Activated naive CD4-positive, alpha-beta T cell treated with Interleukin-2 at 50 U/mL for 16 hours (primary cell): Measurements from ENCODE around the gene DHFR.
"Not testable (repeated sequence)": the region's sequence is repeated elsewhere in the genome, so short reads cannot be mapped to it uniquely, and the experiment has no call there.

Experiments used
- DNase-seq: peaks from one replicate; pipeline ENCODE4 v3.0.0-alpha.2; 2020

The DHFR gene

DNA sequence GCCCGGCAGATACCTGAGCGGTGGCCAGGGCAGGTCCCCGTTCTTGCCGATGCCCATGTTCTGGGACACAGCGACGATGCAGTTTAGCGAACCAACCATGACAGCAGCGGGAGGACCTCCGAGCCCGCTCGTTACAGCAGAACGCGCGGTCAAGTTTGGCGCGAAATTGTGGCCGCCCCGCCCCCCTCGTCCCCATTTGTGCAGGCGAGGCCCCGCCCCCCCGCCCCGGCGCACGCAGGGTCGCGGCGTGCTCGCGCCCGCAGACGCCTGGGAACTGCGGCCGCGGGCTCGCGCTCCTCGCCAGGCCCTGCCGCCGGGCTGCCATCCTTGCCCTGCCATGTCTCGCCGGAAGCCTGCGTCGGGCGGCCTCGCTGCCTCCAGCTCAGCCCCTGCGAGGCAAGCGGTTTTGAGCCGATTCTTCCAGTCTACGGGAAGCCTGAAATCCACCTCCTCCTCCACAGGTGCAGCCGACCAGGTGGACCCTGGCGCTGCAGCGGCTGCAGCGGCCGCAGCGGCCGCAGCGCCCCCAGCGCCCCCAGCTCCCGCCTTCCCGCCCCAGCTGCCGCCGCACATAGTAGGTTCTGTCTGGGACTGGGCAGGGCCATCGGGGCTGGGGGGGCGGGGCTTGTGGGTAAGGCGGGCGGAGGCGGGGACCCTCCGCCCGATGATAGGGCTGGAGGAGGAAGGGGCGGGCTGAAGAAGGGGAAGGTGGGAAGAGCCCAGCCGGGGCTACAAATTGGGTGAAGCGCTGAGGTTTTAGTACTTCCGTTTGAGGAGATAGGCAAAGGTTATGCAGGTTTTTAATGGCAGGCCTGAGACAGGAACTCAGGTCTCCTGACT lies at the start of gene DHFR, which contains the start of gene MSH3:
DHFR (minus strand) TSS at position 593 of the 840 bp plus-strand sequence; CDS start at position 99, 494 bp downstream.
MSH3 (plus strand) TSS at position 262 of the 840 bp plus-strand sequence; CDS start at position 338, 76 bp downstream.
- DNase-seq: peak; percentile 89

DNA sequence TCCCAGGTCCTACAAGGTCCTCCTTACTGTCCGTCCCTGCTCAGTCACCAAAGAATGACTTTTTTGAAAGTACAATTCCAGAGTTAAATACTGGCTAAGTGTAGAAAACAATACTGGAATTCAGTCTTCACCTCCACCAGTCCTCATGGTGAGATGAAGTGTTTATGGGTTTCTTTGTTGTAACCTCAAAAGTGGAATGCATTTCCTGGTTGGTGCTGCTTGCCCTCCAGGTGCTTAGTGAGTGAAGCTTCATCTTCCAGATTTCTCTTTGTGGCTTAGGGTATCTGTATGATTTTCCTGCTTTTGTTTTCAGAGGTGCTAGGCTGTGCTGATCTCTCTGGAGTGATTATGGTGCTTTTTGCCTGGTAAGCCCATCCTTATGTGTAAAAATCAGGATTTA lies 49.4 kb upstream of the DHFR start:
- DNase-seq: no peak

DNA sequence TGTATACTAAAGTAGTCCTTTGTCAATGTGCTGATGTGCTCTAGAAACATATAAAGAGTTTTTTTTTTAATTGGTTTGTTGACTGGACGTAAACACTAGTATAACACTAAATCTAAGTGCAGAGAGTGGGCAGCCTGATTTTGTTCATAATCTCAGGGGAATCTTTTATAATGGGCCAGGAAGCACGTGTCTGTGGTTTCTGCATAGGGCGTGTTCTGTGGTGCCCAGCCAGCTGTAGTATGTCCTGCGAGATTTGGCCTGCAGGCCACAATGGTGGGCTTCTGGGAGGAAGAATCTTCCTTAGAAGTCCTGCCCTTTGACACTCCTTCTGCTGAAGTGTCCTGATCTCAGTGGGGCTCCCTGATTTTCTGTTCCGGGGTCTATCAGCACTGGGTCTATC lies 49.0 kb upstream of the DHFR start:
- no peak for DNase-seq

DNA sequence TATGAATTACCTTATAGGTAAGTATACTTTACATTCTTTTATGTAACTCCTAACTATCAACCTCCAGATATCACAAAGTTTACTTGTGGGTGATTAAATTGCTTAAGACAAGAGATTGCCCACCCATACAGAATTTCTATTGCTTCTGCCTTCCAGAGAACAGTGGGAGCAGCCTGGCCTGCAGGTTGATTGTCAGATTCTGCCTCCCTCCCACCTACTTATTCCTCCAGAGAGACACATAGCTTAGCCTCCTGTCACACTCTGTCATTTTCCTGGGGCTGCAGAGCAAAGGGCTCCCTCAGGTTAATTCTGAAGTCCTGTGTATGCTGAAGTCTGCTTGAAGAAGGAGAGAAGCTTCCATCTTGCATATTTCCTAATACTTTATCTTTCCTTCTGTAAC lies 48.5 kb upstream of the DHFR start:
- DNase-seq: no peak

DNA sequence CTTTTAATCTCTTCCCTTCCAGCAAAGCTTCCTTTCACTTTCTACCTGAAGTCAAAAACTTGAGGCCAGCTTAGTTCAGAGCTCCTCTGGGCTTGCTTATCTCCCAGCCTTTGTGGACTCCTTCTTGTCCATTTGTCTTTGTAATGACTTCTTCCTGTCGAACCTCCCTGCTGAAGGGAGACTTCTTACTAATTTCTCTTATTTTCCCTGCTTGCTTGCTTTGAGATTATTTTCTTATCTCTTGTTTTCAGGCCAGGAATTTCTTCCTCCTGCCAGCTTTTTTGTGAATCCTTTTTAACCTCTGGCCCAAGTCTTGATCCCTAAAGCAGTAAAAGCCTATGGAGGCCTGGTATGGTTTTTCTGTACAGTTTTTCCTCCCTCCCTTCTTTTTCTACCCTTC lies 46.8 kb upstream of the DHFR start:
- no peak for DNase-seq

DNA sequence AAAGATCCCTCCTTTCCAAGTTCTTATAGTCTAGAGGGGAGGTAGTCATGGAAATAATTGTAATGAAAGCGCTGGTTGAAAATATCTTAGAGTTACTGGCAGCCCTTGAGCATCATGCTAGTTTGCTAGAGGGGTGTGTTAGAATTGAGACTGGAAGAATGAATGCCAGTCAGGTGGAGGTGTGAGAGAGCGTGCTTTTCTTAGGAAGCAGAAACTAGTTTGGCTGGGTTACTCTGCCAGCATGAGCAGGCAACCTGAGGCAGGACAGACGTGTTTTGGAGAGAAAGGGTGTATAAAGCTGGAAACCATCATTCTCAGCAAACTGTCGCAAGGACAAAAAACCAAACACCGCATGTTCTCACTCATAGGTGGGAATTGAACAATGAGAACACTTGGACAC lies 43.6 kb upstream of the DHFR start:
- no peak for DNase-seq

DNA sequence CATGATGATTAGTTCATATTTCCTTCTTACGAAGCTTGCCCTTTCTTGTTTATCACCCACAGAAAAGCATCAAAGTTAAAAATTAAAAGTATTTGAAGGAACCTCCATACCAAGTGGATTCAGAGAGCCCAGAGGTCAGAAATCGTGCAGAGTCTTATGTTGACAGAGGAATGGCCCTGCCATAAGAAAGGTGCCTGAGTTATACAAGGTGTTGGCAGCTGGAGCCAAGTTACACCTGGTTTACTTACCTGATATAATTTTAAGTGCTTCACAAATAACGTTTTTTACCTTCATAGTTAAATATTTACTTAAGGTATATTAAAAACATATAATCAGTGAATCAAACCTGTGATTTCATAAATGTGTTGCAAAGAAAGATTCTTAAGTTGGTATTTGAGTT lies 42.3 kb upstream of the DHFR start:
- DNase-seq: no peak

DNA sequence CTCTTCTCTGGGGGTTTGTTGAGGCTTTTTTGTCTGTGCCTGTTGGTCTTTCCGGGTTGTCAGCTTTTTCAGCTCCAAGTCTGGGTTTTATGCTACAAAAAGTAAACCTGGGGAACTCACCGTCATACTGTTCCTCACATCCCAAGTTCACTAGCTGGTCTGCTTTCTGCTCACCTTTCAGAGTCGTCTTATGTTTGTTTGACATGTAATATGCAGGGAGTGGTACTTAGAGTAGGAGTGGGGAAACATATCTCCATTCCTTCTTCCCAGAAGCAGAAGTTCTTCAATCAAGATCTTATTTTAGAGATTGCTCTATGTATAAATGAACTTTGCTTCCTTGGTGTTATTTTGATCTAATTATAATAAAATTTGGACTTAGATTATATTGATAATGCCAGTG lies 41.7 kb upstream of the DHFR start:
- no peak for DNase-seq

DNA sequence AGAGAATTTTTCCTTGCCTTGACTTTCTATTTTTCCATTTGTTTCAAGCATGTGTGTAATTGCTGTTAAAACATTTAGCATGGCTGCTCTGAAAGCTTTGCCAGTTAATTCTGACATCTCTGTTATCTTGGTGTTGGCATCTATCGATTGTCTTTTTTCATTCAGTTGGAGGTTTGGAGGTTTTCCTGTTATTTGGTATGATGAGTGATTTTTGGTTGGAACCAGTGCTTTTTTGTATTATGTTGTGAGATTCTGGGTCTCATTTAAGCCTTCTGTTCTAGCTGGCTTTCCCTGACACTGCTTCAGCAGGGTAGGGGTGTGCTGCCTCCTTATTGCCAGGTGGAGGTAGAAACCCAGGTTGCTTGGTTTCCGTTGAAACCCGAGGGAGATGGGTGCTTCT lies 40.9 kb upstream of the DHFR start:
- DNase-seq: no peak

DNA sequence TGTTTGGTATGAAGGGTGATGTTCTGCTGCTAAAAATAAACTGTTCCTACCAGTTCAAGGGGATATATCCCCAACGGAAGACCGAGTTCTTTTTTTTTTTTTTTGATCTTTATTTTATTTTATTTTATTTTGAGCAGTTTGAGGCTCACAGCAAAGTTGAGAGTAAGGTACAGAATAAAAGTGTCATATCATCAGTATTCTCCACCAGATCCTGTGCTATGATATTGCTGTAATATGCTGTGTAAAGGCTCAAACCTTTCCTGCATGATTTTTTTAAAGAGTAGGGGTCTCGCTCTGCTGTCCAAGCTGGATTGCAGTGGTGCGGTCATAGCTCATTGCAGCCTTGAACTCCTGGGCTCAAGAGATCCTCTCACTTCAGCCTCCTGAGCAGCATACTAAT lies 34.8 kb upstream of the DHFR start:
- no peak for DNase-seq

DNA sequence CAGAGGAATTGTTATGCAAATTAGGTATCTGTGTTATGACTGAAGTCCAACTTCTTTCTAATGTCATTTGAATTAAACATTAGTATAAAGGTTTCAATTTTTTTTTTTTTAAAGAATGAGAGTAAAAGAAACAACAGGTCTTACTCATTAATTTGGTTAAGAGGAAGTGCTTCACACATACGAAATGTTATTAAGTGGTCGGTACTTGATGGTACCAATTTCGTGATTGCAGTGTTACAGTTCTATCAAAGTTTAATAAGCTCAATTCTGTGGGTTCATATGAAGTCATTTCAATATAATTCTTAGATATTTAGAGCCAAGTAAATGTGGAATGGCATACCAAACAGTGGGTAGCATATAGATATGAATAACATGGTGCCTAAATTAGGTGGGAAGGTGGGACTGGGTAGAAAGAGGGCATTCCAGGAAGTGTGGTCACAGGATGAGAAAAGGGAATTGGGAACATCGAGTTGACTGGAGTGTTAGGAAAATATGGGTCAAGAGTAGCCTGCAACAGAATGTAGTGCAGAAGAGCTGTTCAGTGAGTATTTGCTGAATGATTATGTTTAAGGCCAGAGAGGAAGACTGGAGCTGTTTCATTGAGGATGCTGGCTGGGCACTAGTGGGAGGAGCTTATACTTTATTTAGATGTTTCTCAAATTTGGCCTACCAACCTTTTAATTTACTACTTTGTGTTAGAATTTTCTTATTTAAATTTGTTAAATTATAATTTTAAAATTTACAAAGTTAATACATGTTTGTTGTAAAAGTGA lies 34.1 kb upstream of the DHFR start:
- no peak for DNase-seq

DNA sequence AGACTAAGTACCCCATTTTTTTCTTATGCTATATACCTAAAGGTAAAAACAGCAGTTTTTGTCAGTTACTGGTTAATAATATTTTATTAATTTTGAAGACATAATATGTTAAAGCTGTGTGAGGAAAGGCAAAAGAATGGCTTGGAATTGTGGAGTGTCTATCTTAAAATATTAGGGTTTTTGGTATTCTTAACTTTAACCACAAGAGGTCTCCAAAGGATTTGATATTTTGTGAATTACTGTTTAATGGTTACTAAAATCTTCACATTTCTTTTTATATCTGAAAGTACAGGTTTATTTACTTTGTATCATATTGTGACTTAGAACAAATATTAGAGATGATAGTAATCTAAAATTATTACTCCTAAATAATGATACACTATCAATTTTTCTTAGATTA lies 32.0 kb upstream of the DHFR start:
- DNase-seq: no peak

DNA sequence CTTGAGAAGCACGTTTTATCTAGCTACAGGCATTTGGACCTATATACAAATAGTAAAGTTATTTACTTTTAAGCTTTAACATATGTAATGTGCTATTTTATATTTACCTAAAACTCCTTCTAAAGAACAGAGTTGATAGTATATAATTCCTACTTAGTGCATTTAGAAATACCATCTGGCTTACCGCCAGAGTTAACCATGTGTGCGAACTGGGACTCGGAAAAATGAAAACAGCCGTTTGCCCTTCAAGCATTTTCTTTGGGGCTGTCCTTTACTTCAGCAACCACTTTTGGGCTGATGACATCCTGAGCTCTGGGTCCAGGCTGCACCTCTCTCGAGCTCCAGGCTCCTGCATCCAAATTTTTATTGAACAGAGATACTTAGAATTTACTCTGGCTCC lies 21.9 kb upstream of the DHFR start:
- DNase-seq: no peak

DNA sequence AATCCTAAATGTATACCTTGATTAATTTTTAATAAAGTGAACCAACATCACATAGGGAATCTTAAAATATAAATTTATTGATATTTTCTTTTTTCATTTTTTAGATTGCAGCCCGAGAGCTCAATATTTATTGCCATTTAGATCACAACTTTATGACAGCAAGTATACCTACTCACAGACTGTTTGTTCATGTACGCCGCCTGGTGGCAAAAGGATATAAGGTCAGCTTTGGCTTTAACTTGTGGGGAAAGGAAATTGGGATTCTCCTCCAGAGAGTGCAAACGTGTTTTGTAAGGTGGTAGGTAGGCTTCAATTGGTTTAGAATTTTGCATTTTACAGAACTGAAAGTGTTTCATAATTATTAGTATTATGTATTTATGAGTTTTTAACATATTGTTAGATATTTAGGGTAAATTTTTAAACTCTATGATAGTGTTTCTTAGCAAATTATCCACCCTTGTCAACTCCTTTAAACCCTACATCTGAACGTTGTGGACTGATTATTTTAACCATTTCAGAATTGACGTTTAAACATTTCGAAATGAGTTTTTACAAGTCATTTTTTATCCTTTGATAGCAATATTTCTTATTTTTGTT lies 17.5 kb upstream of the DHFR start:
- peak; percentile 64 for DNase-seq

DNA sequence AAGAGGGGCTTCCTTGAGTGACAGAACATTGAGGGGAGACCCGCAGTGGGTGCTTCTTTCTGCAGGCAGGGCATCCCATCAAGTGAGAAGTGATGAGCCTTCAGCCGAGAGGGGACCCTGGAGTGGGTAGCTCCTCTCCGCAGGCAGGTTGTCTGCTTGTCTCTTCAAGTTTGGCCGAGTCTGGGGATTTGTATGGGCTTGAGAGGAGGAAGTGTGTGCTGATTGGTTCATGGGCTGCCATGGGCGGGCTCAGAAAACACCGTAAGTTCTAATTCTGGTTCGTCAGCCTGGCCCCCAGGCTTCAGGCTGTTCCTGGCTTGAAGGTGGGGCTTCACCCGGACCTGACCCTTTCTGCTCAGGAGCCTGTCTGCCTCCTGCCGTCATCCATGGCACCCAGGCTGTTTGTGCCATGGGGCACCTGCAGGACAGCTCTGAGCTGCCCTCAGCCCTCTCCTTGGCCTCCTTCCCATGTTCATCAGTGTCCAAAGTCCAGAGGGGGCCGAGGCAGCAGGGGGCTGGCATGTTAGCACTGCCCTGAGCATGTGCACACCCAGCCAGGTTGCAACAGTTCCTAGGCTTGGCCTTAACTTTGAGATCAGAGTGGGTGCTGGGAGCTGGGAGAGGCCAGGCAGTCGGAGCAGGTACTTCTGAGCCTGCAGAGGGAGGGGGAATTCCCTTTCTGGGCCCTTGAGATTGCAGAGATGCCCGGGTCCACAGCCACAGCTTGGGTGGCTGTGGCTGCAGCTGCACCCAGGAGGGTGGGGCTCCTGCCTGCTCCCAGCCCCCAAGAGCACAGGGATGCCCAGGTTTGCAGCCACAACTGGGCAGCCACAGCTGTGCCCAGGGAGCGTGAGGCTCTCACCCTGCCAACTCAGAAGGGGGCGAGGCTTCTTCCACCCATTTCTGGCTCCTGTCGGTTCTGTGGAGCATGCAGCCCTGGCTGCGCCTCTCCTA lies 13.5 kb upstream of the DHFR start:
- DNase-seq: no peak

DNA sequence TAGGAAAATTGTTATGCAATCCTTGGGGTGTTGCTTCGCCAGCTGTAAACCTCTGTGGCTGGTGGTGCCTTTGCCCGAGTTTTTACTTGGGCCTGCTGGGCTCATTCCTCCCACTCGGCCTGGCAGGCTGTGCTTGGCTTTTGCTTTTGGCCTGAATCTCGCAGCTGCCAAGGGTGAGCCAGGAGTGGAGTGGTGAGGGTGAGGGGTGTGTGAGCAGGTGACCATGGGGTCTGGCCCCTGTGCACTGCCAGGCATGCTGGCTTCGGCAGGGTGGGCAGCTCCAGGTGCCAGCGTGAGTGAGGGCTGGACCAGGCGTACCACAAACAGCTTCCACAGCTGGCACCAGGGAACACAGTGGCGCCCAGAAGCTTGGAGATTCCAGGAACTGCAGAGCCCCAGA lies 12.6 kb upstream of the DHFR start:
- no peak for DNase-seq

DNA sequence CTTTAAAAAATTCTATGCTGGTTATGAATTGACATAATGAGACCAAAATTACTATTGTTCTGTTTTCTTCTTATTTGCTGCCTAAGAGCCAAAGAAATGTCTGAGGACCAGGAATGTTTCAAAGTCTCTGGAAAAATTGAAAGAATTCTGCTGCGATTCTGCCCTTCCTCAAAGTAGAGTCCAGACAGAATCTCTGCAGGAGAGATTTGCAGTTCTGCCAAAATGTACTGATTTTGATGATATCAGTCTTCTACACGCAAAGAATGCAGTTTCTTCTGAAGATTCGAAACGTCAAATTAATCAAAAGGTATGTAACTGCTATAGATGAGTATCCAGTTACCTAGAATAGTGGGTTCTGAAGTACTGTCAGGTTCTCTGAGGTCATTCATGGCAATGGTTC lies 10.3 kb upstream of the DHFR start:
- no peak for DNase-seq

DNA sequence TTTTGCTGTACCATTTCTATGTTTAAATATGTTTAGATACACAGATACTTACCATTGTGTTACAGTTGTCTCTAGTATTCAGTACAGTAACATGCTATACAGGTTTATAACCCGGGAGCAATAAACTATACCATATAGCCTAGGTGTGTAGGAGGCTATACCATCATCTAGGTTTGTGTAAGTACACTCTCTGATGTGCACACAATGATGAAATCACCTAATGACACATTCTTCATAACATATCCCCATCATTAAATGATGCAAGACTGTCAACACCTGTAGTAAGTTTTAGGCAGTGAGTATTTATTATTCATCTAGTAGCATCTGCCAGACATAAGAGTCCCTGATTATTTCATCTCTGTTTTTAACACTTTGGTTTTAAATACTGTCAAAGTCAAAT lies 7.3 kb upstream of the DHFR start:
- no peak for DNase-seq

DNA sequence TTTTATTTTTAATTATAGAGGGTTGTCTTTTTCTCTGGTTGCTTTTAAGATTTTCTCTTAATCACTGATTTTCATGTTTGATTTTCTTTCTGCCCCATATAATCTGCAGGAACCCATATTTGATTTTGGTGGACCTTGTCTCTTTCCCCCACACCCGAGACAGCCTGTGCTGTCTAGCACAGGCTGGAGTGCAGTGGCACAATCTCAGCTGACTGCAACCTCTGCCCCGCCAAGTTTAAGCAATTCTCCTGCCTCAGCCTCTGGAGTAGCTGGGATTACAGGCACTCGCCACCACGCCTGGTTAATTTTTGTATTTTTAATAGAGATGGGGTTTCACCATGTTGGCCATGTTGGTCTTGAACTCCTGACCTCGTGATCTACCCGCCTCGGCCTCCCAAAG lies 5.9 kb upstream of the DHFR start:
- DNase-seq: not testable (repeated sequence)

DNA sequence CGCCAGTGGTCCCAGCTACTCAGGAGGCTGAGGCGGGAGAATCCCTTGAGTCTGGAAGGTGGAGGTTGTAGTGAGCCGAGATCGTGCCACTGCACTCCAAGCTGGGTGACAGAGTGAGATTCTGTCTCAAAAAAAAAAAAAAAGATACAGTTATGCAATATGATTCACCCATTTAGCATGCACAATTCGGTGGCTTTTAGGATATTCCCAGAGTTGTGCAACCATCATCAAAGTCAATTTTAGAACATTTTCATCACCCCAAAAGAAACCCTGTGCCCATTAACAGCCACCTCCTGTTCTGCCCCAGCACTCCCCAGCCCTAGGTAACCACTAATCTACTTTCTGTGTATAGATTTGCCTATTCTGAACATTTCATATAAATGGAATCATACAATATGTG lies 4.3 kb upstream of the DHFR start:
- DNase-seq: no peak

DNA sequence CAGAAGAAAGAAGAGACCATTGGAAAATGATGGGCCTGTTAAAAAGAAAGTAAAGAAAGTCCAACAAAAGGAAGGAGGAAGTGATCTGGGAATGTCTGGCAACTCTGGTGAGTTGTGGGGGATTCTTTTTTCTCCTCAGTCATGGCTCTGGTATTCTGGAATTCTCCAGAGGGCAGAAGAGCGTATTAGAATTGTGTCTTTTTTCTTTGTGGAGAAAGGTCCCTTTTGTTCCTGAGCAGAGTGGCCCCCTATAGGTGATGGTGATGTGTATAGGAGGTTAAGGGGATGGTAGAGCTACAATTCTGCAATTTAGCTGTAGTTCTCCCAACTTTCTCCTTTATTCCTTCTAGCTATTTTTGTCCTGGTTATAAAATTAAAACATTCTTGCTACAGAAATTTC lies 1.6 kb upstream of the DHFR start:
- DNase-seq: no peak

DNA sequence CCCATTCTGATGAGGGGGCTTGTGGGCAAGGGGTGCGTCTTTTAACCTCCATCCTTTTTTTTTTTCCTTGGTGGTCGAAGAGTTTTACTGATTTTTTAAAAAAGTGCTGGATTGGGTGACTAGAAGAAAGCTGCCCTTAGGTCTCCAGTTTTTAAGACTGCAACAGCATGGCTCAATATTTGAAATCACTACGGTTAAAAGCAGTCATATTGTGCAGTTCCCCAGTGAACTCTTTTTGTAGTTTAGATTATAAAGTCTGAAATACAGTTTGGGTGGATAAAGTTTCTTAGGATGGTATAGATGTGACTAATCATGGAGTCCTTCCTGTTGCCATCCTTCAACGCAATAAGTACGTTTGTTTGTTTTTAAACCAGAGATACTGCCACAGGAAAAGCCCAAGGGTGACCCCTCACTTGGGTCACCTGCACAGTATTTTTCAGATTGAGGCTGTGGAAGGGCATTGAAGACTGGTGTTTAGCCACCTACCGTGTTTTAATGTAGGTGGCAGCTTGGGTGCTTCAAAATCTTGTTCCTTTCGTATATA lies 520 bp upstream of the DHFR start:
- no peak for DNase-seq

DNA sequence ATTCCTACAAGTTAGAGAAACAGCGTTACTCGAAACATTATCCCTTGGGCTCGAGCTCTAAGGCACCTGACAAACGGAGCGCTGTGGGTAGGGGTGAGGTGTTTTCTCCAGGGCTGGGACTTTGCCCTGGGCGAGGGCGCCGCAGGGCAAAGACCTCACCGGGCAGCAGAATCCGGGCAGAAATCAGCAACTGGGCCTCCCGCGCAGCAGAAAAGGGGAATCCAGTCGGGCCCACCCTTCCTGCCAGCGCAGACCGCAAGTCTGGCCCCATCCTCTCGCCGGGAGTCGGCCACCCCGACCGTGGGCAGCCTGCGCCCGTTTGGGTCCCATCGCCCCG lies 761 bp downstream of the DHFR start:
- DNase-seq: no peak
